HUES64 (cell line): Measurements from ENCODE around the gene CGB1. TPM values are rescaled to one million over a fixed set of nuclear protein-coding genes. Genes with fewer than 3 reads are reported as not detected.
"Not testable (repeated sequence)": the region's sequence is repeated elsewhere in the genome, so short reads cannot be mapped to it uniquely, and the experiment has no call there.

Experiments
- H3K27ac ChIP-seq: 2 replicates; pipeline ENCODE4 v1.7.0; 2013; ENCODE audit warnings: low read depth, low read length, inconsistent platforms
- H3K27me3 ChIP-seq: 2 replicates; pipeline ENCODE4 v1.6.1; 2013; ENCODE audit warnings: mild to moderate bottlenecking, low read length; ENCODE audit not compliant: insufficient read depth
- H3K36me3 ChIP-seq: 2 replicates; pipeline ENCODE4 v1.6.1; 2013; ENCODE audit warnings: mild to moderate bottlenecking, low read length; ENCODE audit not compliant: insufficient read depth
- H3K4me1 ChIP-seq: 2 replicates; pipeline ENCODE4 v1.6.1; 2013; ENCODE audit warnings: mild to moderate bottlenecking, low read length, moderate library complexity; ENCODE audit not compliant: insufficient read depth
- H3K4me3 ChIP-seq: 2 replicates; pipeline ENCODE4 v1.5.1; 2013; ENCODE audit warnings: mild to moderate bottlenecking, low read length, moderate library complexity
- H3K9ac ChIP-seq: 2 replicates; pipeline ENCODE4 v1.6.1; 2013; ENCODE audit warnings: mild to moderate bottlenecking, low read depth, low read length
- H3K9me3 ChIP-seq: 2 replicates; pipeline ENCODE4 v1.6.1; 2013; ENCODE audit warnings: low read depth, low read length; ENCODE audit not compliant: insufficient read depth
- WGBS: fragments of 150-250, 120-280 bp; methylation state at CpG from one replicate; pipeline ENCODE4 v1.1.7; 2013; ENCODE audit warnings: missing lambda C conversion rate; 5-methylcytosine and 5-hydroxymethylcytosine counted together
- polyA plus RNA-seq, 2 experiments: library from polyadenylated mRNA; stranded (reverse); fragments of 50-300 nt; gene quantifications; one replicate each; pipeline ENCODE4 v1.2.3, GENCODE V29; 2013

The CGB1 gene
- polyA plus RNA-seq (2013, experiment 1 of 2), result not detected
- not detected for polyA plus RNA-seq (2013, experiment 2 of 2)

GRCh38 chr19:49036815-49037214 is at the start of gene CGB1:
CGB1 (minus strand) TSS chr19:49036895; CDS start chr19:49036711, 184 bp downstream.
- not testable (repeated sequence) for H3K4me1 ChIP-seq, H3K9me3 ChIP-seq, H3K9ac ChIP-seq, H3K27me3 ChIP-seq, H3K36me3 ChIP-seq, H3K4me3 ChIP-seq, H3K27ac ChIP-seq
- 55% methylated on average over 14 of the region's 18 CpGs for WGBS

- Histone ChIP-seq H3K9me3 (no peaks in the 10 kb centered on the region), H3K27ac (peak overlapping the region; percentile 98; the same call in 1 of the 2 replicates), H3K4me1 (peaks cover 3% of the 10 kb centered on the region), H3K36me3 (peaks cover 44% of the 10 kb centered on the region), H3K27me3 (no peaks in the 10 kb centered on the region), H3K4me3 (peak overlapping the region; percentile 99), H3K9ac (peak overlapping the region; percentile 99)
- WGBS, result 68% methylated on average over 11 of the region's 11 CpGs
Measured at GRCh38 chr19:49086296-49086695, 49.6 kb upstream of the CGB1 start.

GRCh38 chr19:49085868-49086232 is 49.2 kb upstream of the CGB1 start:
- peaks cover 39% of the 10 kb centered on the region for H3K36me3 ChIP-seq
- peak overlapping the region; percentile 98 for H3K27ac ChIP-seq
- no peaks in the 10 kb centered on the region for H3K9me3 ChIP-seq
- H3K4me1 ChIP-seq, result peaks cover 3% of the 10 kb centered on the region
- peak overlapping the region; percentile 99 for H3K9ac ChIP-seq
- 3% methylated on average over 14 of the region's 14 CpGs for WGBS
- H3K27me3 ChIP-seq, result no peaks in the 10 kb centered on the region
- peak overlapping the region; percentile 99 for H3K4me3 ChIP-seq

GRCh38 chr19:49085020-49085867 is 48.5 kb upstream of the CGB1 start, which contains the start of gene SNRNP70:
SNRNP70 (plus strand) TSS chr19:49085451; CDS start chr19:49086415, 964 bp downstream.
- Histone ChIP-seq H3K9ac (peak within 1 kb of the TSS; percentile 99), H3K9me3 (no peaks in the 10 kb centered on the region), H3K4me1 (peaks cover 3% of the 10 kb centered on the region), H3K27ac (peak within 1 kb of the TSS; percentile 98), H3K27me3 (0 out of 2 replicates have a peak, but pooled peaks cover 1% of the 10 kb centered on the region), H3K36me3 (peaks cover 33% of the 10 kb centered on the region), H3K4me3 (peak within 1 kb of the TSS; percentile 99)
- under 1% methylated on average over 89 of the region's 89 CpGs for WGBS

- 0 out of 2 replicates have a peak, but pooled peaks cover 4% of the 10 kb centered on the region for H3K27me3 ChIP-seq
- H3K9me3 ChIP-seq, result no peaks in the 10 kb centered on the region
- peak overlapping the region; percentile 99 for H3K4me3 ChIP-seq
- H3K27ac ChIP-seq, result no peak overlapping the region
- peak overlapping the region; percentile 99 for H3K9ac ChIP-seq
- peaks cover 3% of the 10 kb centered on the region for H3K4me1 ChIP-seq
- WGBS, result 77% methylated on average over 26 of the region's 26 CpGs
- H3K36me3 ChIP-seq, result peaks cover 27% of the 10 kb centered on the region
Measured at GRCh38 chr19:49084206-49085019, 47.7 kb upstream of the CGB1 start.

- no peak overlapping the region for H3K9ac ChIP-seq
- H3K4me3 ChIP-seq, result no peak overlapping the region
- H3K36me3 ChIP-seq, result peaks cover 1% of the 10 kb centered on the region; the same call in 1 of the 2 replicates
- no peak overlapping the region for H3K27ac ChIP-seq
- WGBS, result 80% methylated on average over 1 of the region's 1 CpG
- no peaks in the 10 kb centered on the region for H3K9me3 ChIP-seq
- H3K27me3 ChIP-seq, result 0 out of 2 replicates have a peak, but pooled peaks cover 4% of the 10 kb centered on the region
- H3K4me1 ChIP-seq, result peaks cover 1% of the 10 kb centered on the region
Measured at GRCh38 chr19:49081273-49081672, 44.6 kb upstream of the CGB1 start.

- Histone ChIP-seq H3K9ac (no peak overlapping the region), H3K27ac (no peak overlapping the region), H3K4me3 (no peak overlapping the region), H3K36me3 (no peaks in the 10 kb centered on the region), H3K4me1 (no peaks in the 10 kb centered on the region), H3K27me3 (0 out of 2 replicates have a peak, but pooled peaks cover 4% of the 10 kb centered on the region), H3K9me3 (no peaks in the 10 kb centered on the region)
- WGBS, result 90% methylated on average over 3 of the region's 4 CpGs
Measured at GRCh38 chr19:49080392-49080791, 43.7 kb upstream of the CGB1 start.

GRCh38 chr19:49074869-49075268 is 38.2 kb upstream of the CGB1 start:
- 25% methylated on average over 7 of the region's 9 CpGs for WGBS
- not testable (repeated sequence) for H3K27ac ChIP-seq, H3K9ac ChIP-seq, H3K36me3 ChIP-seq, H3K9me3 ChIP-seq, H3K4me1 ChIP-seq, H3K4me3 ChIP-seq
- H3K27me3 ChIP-seq, result peaks cover 47% of the 10 kb centered on the region

GRCh38 chr19:49073514-49074378 is 37.1 kb upstream of the CGB1 start:
- WGBS, result 79% methylated on average over 21 of the region's 23 CpGs
- no peaks in the 10 kb centered on the region for H3K9me3 ChIP-seq
- no peak overlapping the region for H3K9ac ChIP-seq
- no peaks in the 10 kb centered on the region for H3K4me1 ChIP-seq
- no peak overlapping the region for H3K27ac ChIP-seq
- H3K27me3 ChIP-seq, result peaks cover 58% of the 10 kb centered on the region
- H3K36me3 ChIP-seq, result no peaks in the 10 kb centered on the region
- no peak overlapping the region for H3K4me3 ChIP-seq

GRCh38 chr19:49071860-49072547 is 35.3 kb upstream of the CGB1 start:
- Histone ChIP-seq H3K4me1 (no peaks in the 10 kb centered on the region), H3K36me3 (no peaks in the 10 kb centered on the region), H3K9ac (no peak overlapping the region), H3K27me3 (peaks cover 70% of the 10 kb centered on the region), H3K4me3 (peak overlapping the region; percentile 33; the same call in 1 of the 2 replicates), H3K27ac (no peak overlapping the region), H3K9me3 (no peaks in the 10 kb centered on the region)
- WGBS, result 16% methylated on average over 93 of the region's 93 CpGs
